Stimulated activated CD8-positive, alpha-beta memory T cell treated with anti-CD3 and anti-CD28 coated beads, Interleukin-12 subunit alpha, Interleukin-12 subunit beta, amount 100 ng/mL, for 4 hours (primary cell): ENCODE results near the gene PARP11.
"Not testable (repeated sequence)": the region's sequence is repeated elsewhere in the genome, so short reads cannot be mapped to it uniquely, and the experiment has no call there.

Experiments
- DNase-seq: peaks from one replicate; pipeline ENCODE4 v3.0.0-alpha.2; 2020; ENCODE audit warnings: low read depth

Gene PARP11

GRCh38 chr12:3882896-3883564 lies 9.8 kb upstream of the PARP11 start:
- DNase-seq = no peak

DNA sequence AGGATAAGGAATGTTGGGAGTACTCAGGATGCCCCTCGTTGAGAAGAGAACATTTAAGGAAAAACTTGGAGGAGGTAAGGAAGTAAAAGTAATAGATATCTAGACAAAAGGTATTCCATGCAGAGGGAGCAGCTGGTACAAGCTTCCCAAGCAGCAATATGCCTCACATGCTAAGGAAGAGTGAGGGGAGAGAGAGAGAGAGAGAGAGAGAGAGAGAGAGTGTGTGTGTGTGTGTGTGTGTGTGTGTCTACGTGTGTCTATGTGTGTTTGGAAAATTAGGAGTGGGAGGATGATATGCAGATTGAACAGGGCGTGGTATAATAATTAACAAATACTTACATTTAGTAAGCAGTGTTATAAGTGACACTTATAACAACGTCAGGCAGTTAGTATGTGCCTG lies 9.2 kb upstream of the PARP11 start:
- no peak for DNase-seq

- DNase-seq = no peak
These were observed 8.2 kb upstream of the PARP11 start for GRCh38 chr12:3881281-3881950.

DNA sequence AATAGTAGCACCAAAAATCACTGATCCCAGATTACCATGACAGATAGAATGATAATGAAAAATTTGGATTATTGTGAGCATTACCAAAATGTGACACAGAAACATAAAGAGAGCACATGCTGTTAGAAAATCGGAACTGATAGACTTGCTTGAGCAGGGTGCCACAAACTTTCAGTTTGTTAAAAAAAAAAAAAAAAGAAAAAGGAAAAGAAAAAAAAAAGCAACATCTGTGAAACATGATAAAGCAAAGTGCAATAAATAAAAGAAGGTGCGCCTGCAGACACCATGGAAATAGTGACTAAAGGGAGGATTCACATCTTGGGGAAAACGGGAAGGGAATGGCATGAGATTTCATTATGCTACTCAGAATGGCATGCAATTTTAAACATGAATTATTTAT lies 6.6 kb upstream of the PARP11 start:
- no peak for DNase-seq

GRCh38 chr12:3871356-3871755 lies 1.8 kb downstream of the PARP11 start:
- no peak for DNase-seq

GRCh38 chr12:3869865-3870264 lies 3.3 kb downstream of the PARP11 start:
- peak; percentile 2 for DNase-seq

DNA sequence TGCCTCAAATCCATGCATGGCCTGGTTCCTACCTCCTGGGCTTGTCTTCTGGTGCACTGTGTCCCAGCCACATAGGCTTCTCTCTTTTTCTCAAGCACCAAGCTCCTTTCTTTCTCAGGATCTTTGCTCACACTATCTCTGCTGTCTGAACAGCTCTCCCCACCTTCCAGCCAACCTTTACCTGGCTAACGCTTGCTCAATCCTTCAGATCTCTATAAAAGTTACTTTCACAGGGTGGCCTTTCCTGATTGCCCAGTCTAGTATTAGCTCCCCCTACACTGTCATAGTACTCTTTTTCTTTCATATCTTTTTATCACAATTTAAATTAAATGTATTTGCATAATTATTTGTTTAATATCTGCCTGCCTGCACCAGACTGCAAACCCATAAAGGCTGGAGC lies 3.8 kb downstream of the PARP11 start:
- no peak for DNase-seq

DNA sequence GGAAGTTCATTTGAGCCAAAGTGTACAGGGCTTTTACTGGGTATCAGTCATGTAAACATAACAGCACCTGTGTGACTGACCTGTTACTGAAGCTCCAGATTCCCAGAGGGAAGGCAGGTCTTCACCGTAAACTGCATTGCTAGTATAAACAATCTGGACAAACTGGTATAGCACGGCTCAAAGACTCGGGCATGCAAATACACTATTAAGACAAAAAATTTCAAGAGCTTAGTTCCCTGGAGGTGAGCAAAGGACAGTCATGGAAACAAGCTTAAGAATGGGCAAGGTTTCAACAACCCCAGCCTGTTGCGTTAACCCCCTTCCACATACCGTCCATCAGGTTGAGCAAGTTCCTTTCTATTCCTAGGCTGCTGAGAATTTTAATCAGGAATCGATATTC lies 9.4 kb downstream of the PARP11 start:
- no peak for DNase-seq

DNA sequence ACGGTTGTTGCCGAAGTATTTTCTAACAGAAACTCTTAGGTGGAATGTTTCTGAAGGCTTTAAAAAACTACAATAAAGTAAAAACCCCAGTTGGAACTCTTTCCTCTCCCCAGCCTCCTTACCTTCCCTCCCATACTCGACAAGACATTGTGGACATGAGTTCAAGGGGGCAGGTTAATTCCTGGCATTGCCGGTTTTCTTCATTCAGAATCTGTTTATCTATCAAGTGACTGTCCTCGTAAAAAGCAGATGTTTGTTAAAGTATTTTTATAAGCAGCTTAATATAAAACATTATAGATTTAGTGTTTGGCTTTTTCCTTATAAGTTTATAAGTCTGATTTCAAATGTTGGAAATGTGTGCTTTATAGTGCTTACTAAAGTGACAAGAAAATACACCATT lies 30.7 kb downstream of the PARP11 start:
- DNase-seq = no peak

GRCh38 chr12:3841783-3842182 lies 31.4 kb downstream of the PARP11 start:
- no peak for DNase-seq

DNA sequence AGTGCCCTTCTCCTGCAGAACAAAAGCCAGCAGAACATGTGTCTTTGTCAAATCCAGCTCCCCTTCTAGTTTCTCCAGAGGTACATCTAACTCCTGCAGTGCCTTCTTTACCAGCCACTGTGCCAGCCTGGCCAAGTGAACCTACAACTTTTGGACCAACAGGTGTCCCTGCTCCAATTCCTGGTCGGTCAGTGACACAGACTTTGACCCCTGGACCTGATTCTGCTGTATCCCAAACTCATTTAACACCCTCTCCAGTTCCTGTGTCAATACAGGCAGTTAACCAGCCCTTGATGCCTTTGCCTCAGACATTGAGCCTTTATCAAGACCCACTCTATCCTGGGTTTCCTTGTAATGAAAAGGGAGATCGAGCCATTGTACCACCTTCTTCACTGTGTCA lies 32.4 kb downstream of the PARP11 start:
- not testable (repeated sequence) for DNase-seq

- DNase-seq = not testable (repeated sequence)
These were observed 33.5 kb downstream of the PARP11 start for GRCh38 chr12:3839745-3840144.

- peak; percentile 48 for DNase-seq
These were observed 34.3 kb downstream of the PARP11 start for GRCh38 chr12:3838701-3839548.

- no peak for DNase-seq
These were observed 35.1 kb downstream of the PARP11 start for GRCh38 chr12:3838076-3838475.

GRCh38 chr12:3837049-3837448 lies 36.1 kb downstream of the PARP11 start:
- DNase-seq = no peak

- DNase-seq = no peak
These were observed 36.6 kb downstream of the PARP11 start for GRCh38 chr12:3836641-3837040.

GRCh38 chr12:3835914-3836313 lies 37.3 kb downstream of the PARP11 start:
- no peak for DNase-seq

- no peak for DNase-seq
These were observed 38.4 kb downstream of the PARP11 start for GRCh38 chr12:3834774-3835173.

- DNase-seq = no peak
These were observed 39.4 kb downstream of the PARP11 start for GRCh38 chr12:3833670-3834310.

DNA sequence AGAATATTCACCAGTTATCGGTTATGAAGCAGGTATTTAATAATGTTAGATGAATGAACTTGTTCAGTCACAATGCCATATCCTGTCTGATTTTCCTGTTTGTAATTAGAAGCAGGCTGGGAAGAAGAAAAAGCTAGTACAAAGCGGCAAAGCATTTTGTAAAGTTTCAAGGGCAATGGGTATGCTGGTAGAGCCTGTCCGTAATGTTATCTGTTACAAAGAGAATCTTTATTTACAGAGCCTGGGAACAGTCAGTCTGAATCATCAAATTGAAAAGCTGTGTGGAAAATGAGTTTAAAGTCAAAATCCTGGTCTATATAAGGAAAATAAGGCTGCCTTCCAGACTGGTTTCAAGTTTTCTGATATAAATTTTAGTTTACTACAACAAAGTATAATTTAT lies 40.5 kb downstream of the PARP11 start:
- no peak for DNase-seq

- DNase-seq = no peak
These were observed 44.3 kb downstream of the PARP11 start for GRCh38 chr12:3828888-3829287.

DNA sequence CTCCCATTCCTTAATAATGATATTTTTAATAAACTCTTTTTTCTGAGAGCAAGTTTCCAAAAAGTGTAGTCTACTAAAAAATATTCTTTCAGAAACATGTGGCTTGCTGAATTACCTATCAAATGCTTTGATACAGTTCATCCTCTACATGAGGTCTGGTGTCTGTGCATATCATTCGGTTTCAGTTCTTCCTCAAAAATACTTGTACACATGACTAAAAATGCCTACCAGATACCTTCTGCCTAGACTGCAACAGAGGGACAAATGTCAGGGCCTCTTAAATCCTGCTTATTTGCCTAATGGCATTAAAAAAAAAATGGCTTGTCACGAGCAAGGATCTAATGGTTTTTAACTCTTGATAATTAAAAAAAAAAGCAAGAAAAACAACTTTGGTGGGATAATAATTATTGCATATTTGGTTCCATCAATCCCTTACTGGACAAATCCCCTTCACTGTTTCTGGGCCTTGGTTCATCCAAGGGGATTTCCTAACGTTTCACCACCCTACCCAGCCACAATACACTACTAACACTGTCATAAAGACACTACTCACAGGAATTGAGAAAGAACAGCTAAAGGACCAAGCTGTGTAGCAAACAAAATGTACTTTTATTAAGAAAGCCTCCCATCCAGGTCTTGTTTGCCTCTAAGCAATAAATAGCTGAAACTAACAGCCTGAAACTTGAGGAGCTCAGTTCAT lies 45.7 kb downstream of the PARP11 start:
- DNase-seq = no peak
